HG03135 (cell line): ENCODE results near the gene CLCN2.

ENCODE experiments used
- ATAC-seq: cut with Tn5 transposase; IDR thresholded peaks from one replicate; pipeline ENCODE4 v1.9.1; 2021; ENCODE audit warnings: mild to moderate bottlenecking, moderate library complexity; ENCODE audit not compliant: unreplicated experiment

The CLCN2 gene

GRCh38 chr3:184361532-184361931, at the start of gene CLCN2, which contains the start of gene POLR2H:
Gene CLCN2, minus strand, starts transcription at chr3:184361605. Its CDS starts 126 bp downstream, at chr3:184361479.
Gene POLR2H, plus strand, starts transcription at chr3:184361710. Its CDS starts 1,783 bp downstream, at chr3:184363493.
- peak; percentile 33 for ATAC-seq

GRCh38 chr3:184409946-184410500, 48.6 kb upstream of the CLCN2 start:
- no peak for ATAC-seq

GRCh38 chr3:184409331-184409926, 48.0 kb upstream of the CLCN2 start:
- ATAC-seq, result no peak

GRCh38 chr3:184405075-184406030, 43.9 kb upstream of the CLCN2 start:
- no peak for ATAC-seq

GRCh38 chr3:184399410-184399809, 38.0 kb upstream of the CLCN2 start:
- ATAC-seq, result no peak

- ATAC-seq, result no peak
Observed at GRCh38 chr3:184395320-184395660, 33.9 kb upstream of the CLCN2 start.

- ATAC-seq, result no peak
Observed at GRCh38 chr3:184391266-184391665, 29.9 kb upstream of the CLCN2 start.

GRCh38 chr3:184389935-184390528, 28.6 kb upstream of the CLCN2 start:
- ATAC-seq, result no peak

- no peak for ATAC-seq
Observed at GRCh38 chr3:184389384-184389783, 28.0 kb upstream of the CLCN2 start.

- no peak for ATAC-seq
Observed at GRCh38 chr3:184388936-184389230, 27.5 kb upstream of the CLCN2 start.

- ATAC-seq, result no peak
Observed at GRCh38 chr3:184388164-184388935, 26.9 kb upstream of the CLCN2 start.

GRCh38 chr3:184387174-184387714, 25.8 kb upstream of the CLCN2 start:
- ATAC-seq, result no peak

GRCh38 chr3:184386047-184386806, 24.8 kb upstream of the CLCN2 start:
- ATAC-seq, result no peak

GRCh38 chr3:184384856-184385422, 23.5 kb upstream of the CLCN2 start:
- ATAC-seq, result no peak

GRCh38 chr3:184384342-184384741, 22.9 kb upstream of the CLCN2 start:
- ATAC-seq, result no peak

GRCh38 chr3:184383033-184383740, 21.8 kb upstream of the CLCN2 start:
- ATAC-seq, result no peak

GRCh38 chr3:184382326-184383032, 21.1 kb upstream of the CLCN2 start:
- no peak for ATAC-seq
